ENCODE measurements around the gene CEP104. TPM values are rescaled to one million over a fixed set of nuclear protein-coding genes. Genes with fewer than 3 reads are reported as not detected.

The CEP104 gene
- total and polyA plus RNA-seq, 9 of the 15 experiments (the other 6 are each of a cell fraction or from before 2014, with no cell fraction given): 11.2 to 63.4 (median 42.6) TPM

- no peak for TF ChIP-seq ZBTB43 (CRISPR knock-in tag; IDR thresholded peaks at IDR 0.05)
- no peak for TF ChIP-seq ZNF395 (CRISPR knock-in tag; IDR thresholded peaks at IDR 0.05)
- TF ChIP-seq NBN (IDR thresholded peaks at IDR 0.05; ENCODE audit: low read depth): peak; percentile 62; the same call in 1 of the 2 replicates
- no peak for TF ChIP-seq ZHX1 (conservative IDR thresholded peaks at IDR 0.05; ENCODE audit: low read length)
- no peak for TF ChIP-seq ZMIZ1 (IDR thresholded peaks at IDR 0.05; ENCODE audit: low read depth in 2 of 2, low read length in 2 of 2)
- no peak for TF ChIP-seq MAFF (IDR thresholded peaks at IDR 0.05; ENCODE audit: low read length)
- TF ChIP-seq PHB2 (IDR thresholded peaks at IDR 0.05; ENCODE audit: low read depth): no peak
- no peak for TF ChIP-seq POLR2H (tag; IDR thresholded peaks at IDR 0.05; ENCODE audit: low read depth)
- TF ChIP-seq KAT2B (IDR thresholded peaks at IDR 0.05; ENCODE audit: low read depth, low read length): peak; percentile 53
- TF ChIP-seq FOXP1 (CRISPR knock-in tag; IDR thresholded peaks at IDR 0.05): peak; percentile 91; the same call in 1 of the 2 replicates
- TF ChIP-seq PREB (CRISPR knock-in tag; IDR thresholded peaks at IDR 0.05): no peak
- no peak for TF ChIP-seq TCFL5 (CRISPR knock-in tag; conservative IDR thresholded peaks at IDR 0.05)
- TF ChIP-seq HMG20B (CRISPR knock-in tag; IDR thresholded peaks at IDR 0.05): no peak
- no peak for TF ChIP-seq NFYB (IDR thresholded peaks at IDR 0.05; ENCODE audit: extremely low read depth, insufficient read length)
- peak; percentile 91 for TF ChIP-seq ZNF740 (CRISPR knock-in tag; IDR thresholded peaks at IDR 0.05)
- peak in 1 of 2 experiments; percentile 34; a peak in 1 of 4 replicates for TF ChIP-seq ZNF740 (tag; IDR thresholded peaks at IDR 0.05)
Measured at GRCh38 chr1:3775490-3776230, 81.4 kb downstream of the CEP104 start (continued).
